ENCODE data around the gene NTN3.

NTN3 gene

GRCh38 chr16:2515180-2515851, 44.2 kb downstream of the NTN3 start:
- DNase-seq = no peak

GRCh38 chr16:2516391-2517240, 45.5 kb downstream of the NTN3 start:
- no peak for DNase-seq

- no peak for DNase-seq
Observed at GRCh38 chr16:2517954-2518605, 47.0 kb downstream of the NTN3 start.

GRCh38 chr16:2518823-2519710, 48.0 kb downstream of the NTN3 start:
- DNase-seq = no peak

GRCh38 chr16:2519711-2520080, 48.6 kb downstream of the NTN3 start:
- DNase-seq = no peak

GRCh38 chr16:2520097-2520783, 49.1 kb downstream of the NTN3 start, which contains the start of gene AMDHD2:
TSS of gene AMDHD2 (plus strand) at chr16:2520371. CDS start at chr16:2520459, 88 bp downstream.
- DNase-seq = peak; percentile 28

GRCh38 chr16:2520784-2521531, 49.9 kb downstream of the NTN3 start:
- no peak for DNase-seq

Data from NCI-H2081 treated with DMSO at 0.1 percent for 48 hours (cell line).